Smooth muscle cell (in vitro differentiated cells): ENCODE results near the gene TTC21B. TPM values are rescaled to one million over a fixed set of nuclear protein-coding genes. Genes with fewer than 3 reads are reported as not detected.

Experiments used
- DNase-seq: peaks from one replicate; lab custom pipeline; 2025; ENCODE audit not compliant: unreplicated experiment; lab: John Stamatoyannopoulos, UW
- H2AFZ ChIP-seq: fragments of 200-600 bp; sonication (generic); 2 replicates; pipeline ENCODE4 v1.6.0; 2016; ENCODE audit warnings: antibody characterized with exemption, low read depth, mild to moderate bottlenecking
- H3F3A ChIP-seq: fragments of 200-600 bp; sonication (generic); 2 replicates; pipeline ENCODE4 v1.6.0; 2017; ENCODE audit warnings: antibody characterized with exemption, low read depth
- H3K27ac ChIP-seq: fragments of 200-600 bp; sonication (generic); 2 replicates; pipeline ENCODE4 v1.5.1; 2016; ENCODE audit warnings: low read depth, mild to moderate bottlenecking
- H3K27me3 ChIP-seq: fragments of 200-600 bp; sonication (generic); 2 replicates; pipeline ENCODE4 v1.6.1; 2016; ENCODE audit warnings: low read depth, mild to moderate bottlenecking
- H3K36me3 ChIP-seq: fragments of 200-600 bp; sonication (generic); 2 replicates; pipeline ENCODE4 v1.5.1; 2016; ENCODE audit warnings: low read depth
- H3K4me1 ChIP-seq: fragments of 200-600 bp; sonication (generic); 2 replicates; pipeline ENCODE4 v1.5.1; 2016; ENCODE audit warnings: low read depth
- H3K4me2 ChIP-seq: fragments of 200-600 bp; sonication (generic); 2 replicates; pipeline ENCODE4 v1.6.0; 2016; ENCODE audit warnings: mild to moderate bottlenecking
- H3K4me3 ChIP-seq: fragments of 200-600 bp; sonication (generic); 2 replicates; pipeline ENCODE4 v1.5.1; 2016; ENCODE audit warnings: mild to moderate bottlenecking
- H3K79me2 ChIP-seq: fragments of 200-600 bp; sonication (generic); 2 replicates; pipeline ENCODE4 v1.6.0; 2016; ENCODE audit warnings: low read depth, mild to moderate bottlenecking
- H3K9ac ChIP-seq: fragments of 200-600 bp; sonication (generic); 2 replicates; pipeline ENCODE4 v1.6.0; 2016; ENCODE audit warnings: low read depth
- H3K9me3 ChIP-seq: fragments of 200-600 bp; sonication (generic); replicated peaks from 2 replicates; pipeline ENCODE4 v1.5.1; 2016; ENCODE audit warnings: low read depth
- H4K20me1 ChIP-seq: fragments of 200-600 bp; sonication (generic); 2 replicates; pipeline ENCODE4 v1.6.0; 2016; ENCODE audit warnings: low read depth
- WGBS: methylation state at CpG from one replicate; pipeline ENCODE4 v1.1.7; 2016; ENCODE audit warnings: low lambda C conversion rate; 5-methylcytosine and 5-hydroxymethylcytosine counted together
- polyA plus RNA-seq: library from polyadenylated mRNA; unstranded; fragments of >200 nt; fragmentation: Nextera tagmentation; extraction: Ambion mirVana; gene quantifications from 2 replicates; pipeline ENCODE4 v1.2.1, GENCODE V29; 2016
- total RNA-seq: library from RNA; depleted of rRNA; stranded (reverse); fragments of >200 nt; gene quantifications from 2 replicates; pipeline ENCODE4 v1.2.3, GENCODE V29; 2014
- TF ChIP-seq, protein P1 (sequence below): fragments of 200-600 bp; sonication (generic); IDR thresholded peaks from 2 replicates; pipeline ENCODE4 v1.5.1; 2017; ENCODE audit warnings: borderline replicate concordance, mild to moderate bottlenecking, antibody characterized with exemption; ENCODE audit not compliant: insufficient read depth, poor library complexity, severe bottlenecking

The TTC21B gene
- total and polyA plus RNA-seq, 2 experiments from 2014 or later: 5.5 to 48.0 TPM

DNA sequence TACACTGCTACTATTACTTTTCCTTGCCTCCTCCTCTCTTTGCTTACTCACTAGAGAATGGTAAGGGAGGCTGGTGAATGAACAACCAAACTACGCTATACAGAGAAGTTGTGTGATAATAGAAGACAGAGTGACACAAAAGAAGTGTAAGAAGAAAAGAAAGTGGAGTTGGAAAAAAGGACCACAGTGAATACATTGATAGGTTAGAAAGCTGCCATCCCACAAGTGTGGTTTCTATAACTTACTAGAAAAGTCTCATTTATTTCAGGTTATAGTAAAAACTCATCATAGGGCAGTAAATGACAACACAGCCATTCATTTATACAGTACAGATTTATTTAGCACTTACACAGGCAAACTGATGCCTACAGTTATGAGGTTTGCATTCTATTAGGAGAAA, 77.3 kb downstream of the TTC21B start:
- no peak overlapping the region for H2AFZ ChIP-seq
- no peaks in the 10 kb centered on the region for H3K9me3 ChIP-seq
- no peaks in the 10 kb centered on the region for H3K4me1 ChIP-seq
- 95% methylated on average over 1 of the region's 1 CpG for WGBS
- no peaks in the 10 kb centered on the region for H4K20me1 ChIP-seq
- no peaks in the 10 kb centered on the region for H3K27me3 ChIP-seq
- H3K4me3 ChIP-seq: no peak overlapping the region
- TF ChIP-seq, protein P1, sequence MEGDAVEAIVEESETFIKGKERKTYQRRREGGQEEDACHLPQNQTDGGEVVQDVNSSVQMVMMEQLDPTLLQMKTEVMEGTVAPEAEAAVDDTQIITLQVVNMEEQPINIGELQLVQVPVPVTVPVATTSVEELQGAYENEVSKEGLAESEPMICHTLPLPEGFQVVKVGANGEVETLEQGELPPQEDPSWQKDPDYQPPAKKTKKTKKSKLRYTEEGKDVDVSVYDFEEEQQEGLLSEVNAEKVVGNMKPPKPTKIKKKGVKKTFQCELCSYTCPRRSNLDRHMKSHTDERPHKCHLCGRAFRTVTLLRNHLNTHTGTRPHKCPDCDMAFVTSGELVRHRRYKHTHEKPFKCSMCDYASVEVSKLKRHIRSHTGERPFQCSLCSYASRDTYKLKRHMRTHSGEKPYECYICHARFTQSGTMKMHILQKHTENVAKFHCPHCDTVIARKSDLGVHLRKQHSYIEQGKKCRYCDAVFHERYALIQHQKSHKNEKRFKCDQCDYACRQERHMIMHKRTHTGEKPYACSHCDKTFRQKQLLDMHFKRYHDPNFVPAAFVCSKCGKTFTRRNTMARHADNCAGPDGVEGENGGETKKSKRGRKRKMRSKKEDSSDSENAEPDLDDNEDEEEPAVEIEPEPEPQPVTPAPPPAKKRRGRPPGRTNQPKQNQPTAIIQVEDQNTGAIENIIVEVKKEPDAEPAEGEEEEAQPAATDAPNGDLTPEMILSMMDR: no peak
- no peaks in the 10 kb centered on the region for H3K36me3 ChIP-seq
- no peaks in the 10 kb centered on the region for H3K79me2 ChIP-seq
- H3K4me2 ChIP-seq: no peak overlapping the region
- H3K27ac ChIP-seq: no peak overlapping the region
- no peaks in the 10 kb centered on the region for H3F3A ChIP-seq
- H3K9ac ChIP-seq: no peak overlapping the region
- no peak for DNase-seq

DNA sequence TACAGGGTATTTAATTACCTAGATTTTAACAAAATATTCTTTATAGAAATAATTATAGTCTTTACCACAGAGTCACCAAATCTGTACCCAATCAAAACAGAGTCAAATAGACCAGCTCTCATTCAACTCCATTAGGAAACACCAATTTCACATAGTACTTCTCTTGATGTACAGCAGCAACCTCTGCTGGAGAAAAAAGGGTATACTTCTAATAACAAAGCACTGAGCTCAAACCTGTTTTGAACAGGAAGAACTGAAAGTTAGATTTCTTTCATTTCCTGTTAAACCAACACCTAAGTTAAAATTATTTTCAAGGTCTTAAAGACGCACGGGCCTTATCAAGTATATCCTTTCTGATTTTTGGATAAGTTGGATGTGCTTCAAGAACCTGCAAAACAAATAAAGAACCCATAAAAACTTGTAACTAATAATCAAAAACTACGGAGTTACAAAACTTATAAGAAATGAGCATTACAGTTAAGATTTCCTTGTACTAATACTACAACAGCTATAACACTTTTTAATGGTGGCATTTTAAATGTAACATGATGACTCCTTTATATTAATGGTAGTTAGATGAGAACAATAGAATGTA, 79.0 kb downstream of the TTC21B start:
- Histone ChIP-seq H3K4me3 (no peak overlapping the region), H3K36me3 (no peaks in the 10 kb centered on the region), H3K9ac (no peak overlapping the region), H3K4me1 (no peaks in the 10 kb centered on the region), H4K20me1 (no peaks in the 10 kb centered on the region), H3K79me2 (no peaks in the 10 kb centered on the region), H3K27me3 (no peaks in the 10 kb centered on the region), H3K4me2 (no peak overlapping the region), H2AFZ (no peak overlapping the region), H3K27ac (no peak overlapping the region), H3K9me3 (no peaks in the 10 kb centered on the region), H3F3A (no peaks in the 10 kb centered on the region)
- WGBS: 74% methylated on average over 3 of the region's 3 CpGs
- TF ChIP-seq, protein P1: peak; percentile 61
- no peak for DNase-seq

DNA sequence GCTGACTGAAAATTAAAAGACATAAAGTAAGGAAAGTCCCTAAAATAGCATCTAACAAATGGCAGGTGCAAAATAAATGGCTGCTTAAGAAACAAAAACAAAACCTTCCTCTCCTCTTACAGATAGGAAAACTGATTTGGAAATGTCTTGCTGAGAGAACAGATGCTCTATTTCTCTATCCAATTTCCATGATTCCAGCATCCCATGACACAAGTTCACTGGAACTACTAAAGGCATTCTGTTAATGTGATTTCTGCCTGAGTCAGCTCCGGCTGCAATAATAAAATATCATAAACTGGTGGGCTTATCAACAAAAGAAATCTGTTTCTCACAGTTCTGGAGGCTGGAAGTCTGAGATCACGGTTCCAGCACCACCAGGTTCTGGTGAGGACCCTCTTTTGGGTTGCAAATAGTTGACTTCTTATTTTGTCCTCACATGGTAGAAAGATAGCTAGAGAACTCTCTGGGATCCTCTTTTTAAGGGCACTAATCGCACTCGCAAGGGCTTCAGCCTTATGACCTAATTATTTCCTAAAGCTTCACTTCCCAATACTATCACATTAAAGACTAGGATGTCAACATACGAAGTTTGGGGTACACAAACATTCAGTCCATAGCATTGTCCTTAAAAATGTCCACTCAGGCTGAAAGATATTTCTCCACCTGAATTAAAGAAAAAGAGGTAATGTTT, 81.3 kb downstream of the TTC21B start:
- no peaks in the 10 kb centered on the region for H3K9me3 ChIP-seq
- no peaks in the 10 kb centered on the region for H4K20me1 ChIP-seq
- H3K4me3 ChIP-seq: no peak overlapping the region
- H3K9ac ChIP-seq: no peak overlapping the region
- H3F3A ChIP-seq: no peaks in the 10 kb centered on the region
- no peaks in the 10 kb centered on the region for H3K27me3 ChIP-seq
- H3K79me2 ChIP-seq: no peaks in the 10 kb centered on the region
- H3K36me3 ChIP-seq: no peaks in the 10 kb centered on the region
- DNase-seq: no peak
- no peak overlapping the region for H3K4me2 ChIP-seq
- 95% methylated on average over 5 of the region's 5 CpGs for WGBS
- H3K27ac ChIP-seq: no peak overlapping the region
- H3K4me1 ChIP-seq: no peaks in the 10 kb centered on the region
- no peak overlapping the region for H2AFZ ChIP-seq
- TF ChIP-seq, protein P1: no peak

DNA sequence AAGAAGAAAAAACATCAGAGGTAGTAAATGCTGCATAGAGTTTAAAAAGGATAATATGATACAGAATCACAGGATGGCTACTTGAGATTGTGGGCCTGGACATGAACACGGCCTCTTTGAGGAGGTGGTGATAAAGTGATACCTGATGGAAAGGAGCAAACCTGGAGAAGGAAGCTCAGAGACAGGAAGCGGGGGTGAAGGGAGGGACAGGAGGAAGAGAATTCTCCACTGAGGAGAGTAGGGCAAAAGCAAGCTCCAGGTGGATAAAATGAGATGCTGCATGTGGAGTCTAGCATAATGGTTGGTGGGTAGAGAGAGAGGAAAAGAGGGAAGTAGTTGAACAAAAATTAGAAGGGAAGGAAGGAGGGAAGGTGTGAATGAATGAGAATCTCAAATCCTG, 82.6 kb downstream of the TTC21B start:
- H3K4me1 ChIP-seq: no peaks in the 10 kb centered on the region
- TF ChIP-seq, protein P1: no peak
- no peaks in the 10 kb centered on the region for H3K27me3 ChIP-seq
- no peaks in the 10 kb centered on the region for H4K20me1 ChIP-seq
- H3K36me3 ChIP-seq: no peaks in the 10 kb centered on the region
- no peak for DNase-seq
- H3F3A ChIP-seq: no peaks in the 10 kb centered on the region
- H3K79me2 ChIP-seq: no peaks in the 10 kb centered on the region
- H3K4me3 ChIP-seq: no peak overlapping the region
- no peak overlapping the region for H3K9ac ChIP-seq
- WGBS: 97% methylated on average over 2 of the region's 2 CpGs
- no peaks in the 10 kb centered on the region for H3K9me3 ChIP-seq
- H3K4me2 ChIP-seq: no peak overlapping the region
- H3K27ac ChIP-seq: no peak overlapping the region
- no peak overlapping the region for H2AFZ ChIP-seq
